Stomach (tissue), 4 donors: Measurements from ENCODE around the gene TRIM9.

Experiments used
- CTCF ChIP-seq, 7 experiments: fragments of 450-650 bp in 4 of 7; fragments of 200-600 bp in 3 of 7; sonication (generic) in 3 of 7; IDR thresholded peaks; one replicate each; pipeline ENCODE4 v1.5.1; 2016 to 2019; ENCODE audit warnings: antibody characterized with exemption in 7 of 7, control low read depth in 2 of 7, mild to moderate bottlenecking in 1 of 7
- EP300 ChIP-seq: sonication (generic); formaldehyde crosslinking; IDR thresholded peaks from one replicate; pipeline ENCODE4 v1.6.1; 2017; ENCODE audit warnings: antibody characterized with exemption
- POLR2AphosphoS5 ChIP-seq, 3 donors: sonication (generic); formaldehyde crosslinking; IDR thresholded peaks; one replicate each; pipeline ENCODE4 v1.6.1; 2016; ENCODE audit warnings: antibody characterized with exemption in 3 of 3

- TF ChIP-seq EP300 (no peak), CTCF (IDR thresholded peaks at IDR 0.05) (no peak), POLR2AphosphoS5 (IDR thresholded peaks at IDR 0.05) (no peak)
Measured at GRCh38 chr14:50953502-50953901, 141.4 kb downstream of the TRIM9 start.
